ENCODE measurements around the gene ZNF641.

Gene ZNF641

DNA sequence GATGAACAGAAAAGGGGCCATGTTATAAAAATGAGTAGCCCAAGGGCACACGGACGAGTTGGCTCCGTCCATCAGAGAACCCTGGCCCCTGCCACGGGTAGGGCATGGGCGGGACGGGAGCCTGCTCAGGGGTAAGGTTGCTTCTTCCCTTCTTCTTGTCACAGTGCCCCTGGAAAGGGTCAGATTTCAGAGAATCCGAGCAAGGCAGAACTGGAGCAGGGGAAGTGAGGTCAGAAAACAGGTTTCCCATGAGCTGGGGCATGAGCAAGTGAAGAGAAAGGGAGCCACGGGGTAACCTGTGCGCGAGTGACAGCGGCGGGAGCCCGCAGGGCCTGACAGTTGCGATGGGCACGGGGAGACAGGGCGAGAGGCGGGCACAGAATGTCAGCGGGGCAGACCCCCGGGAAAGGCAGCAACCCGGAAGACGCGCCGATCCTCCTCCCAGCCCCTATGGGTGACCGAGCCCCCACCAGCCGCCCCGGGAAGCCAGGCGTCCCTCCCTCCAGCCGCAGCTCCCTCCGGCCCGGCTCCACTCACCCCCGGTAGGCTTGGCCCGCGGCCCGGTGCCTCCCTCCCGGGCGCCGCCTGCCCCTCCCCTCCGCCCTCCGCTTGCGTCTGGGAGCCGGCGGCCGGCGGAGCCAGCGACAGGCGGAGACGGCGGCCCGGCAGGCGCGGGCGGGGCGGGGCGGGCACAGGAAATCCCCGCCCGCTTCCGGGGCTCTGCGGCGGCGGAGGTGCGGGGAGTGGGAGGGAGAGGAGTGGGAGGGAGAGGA is at the start of gene ZNF641:
ZNF641 (minus strand) TSS at position 671 of the 773 bp plus-strand sequence. CDS start 2,829 bp downstream, outside the sequence.
- DNase-seq, result peak; percentile 12

DNA sequence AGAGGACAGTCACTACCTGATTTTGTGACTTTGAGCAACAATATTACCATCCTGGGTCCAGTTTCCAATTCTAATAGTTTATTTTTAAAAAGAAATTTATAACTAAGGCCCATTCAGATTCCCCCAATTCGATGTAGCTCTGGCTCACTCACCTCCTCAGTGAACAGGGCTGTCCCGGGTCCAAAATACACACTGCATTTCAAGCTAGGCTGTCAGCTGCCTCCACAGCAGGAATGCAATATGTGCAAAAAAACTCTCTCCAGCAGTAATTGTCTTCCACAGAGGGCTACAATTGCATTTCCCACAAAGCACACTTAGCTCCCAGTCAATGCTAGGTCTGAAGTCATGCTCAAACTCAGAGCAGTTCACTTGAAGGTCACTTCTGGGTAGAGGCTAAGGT is 39.3 kb upstream of the ZNF641 start:
- no peak for DNase-seq

DNA sequence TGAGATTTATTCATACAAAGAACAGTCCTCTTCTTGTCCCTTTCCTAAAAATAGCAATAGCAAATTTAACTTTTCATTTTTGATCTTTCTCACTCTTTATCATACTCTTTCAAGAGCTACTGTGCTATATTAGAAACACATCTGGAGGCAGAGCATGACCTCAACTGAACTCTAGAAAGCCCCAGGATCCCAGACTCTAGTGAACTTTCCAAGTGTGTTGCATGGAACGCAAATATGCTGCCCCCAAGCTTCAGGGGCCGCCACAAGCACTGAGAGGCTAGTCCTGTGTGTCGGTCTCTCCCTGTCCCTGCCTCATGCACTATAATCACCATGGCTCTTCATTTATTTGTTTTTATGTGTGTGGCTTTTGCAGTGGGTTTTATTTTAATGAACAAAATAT is 38.7 kb upstream of the ZNF641 start:
- DNase-seq, result no peak

DNA sequence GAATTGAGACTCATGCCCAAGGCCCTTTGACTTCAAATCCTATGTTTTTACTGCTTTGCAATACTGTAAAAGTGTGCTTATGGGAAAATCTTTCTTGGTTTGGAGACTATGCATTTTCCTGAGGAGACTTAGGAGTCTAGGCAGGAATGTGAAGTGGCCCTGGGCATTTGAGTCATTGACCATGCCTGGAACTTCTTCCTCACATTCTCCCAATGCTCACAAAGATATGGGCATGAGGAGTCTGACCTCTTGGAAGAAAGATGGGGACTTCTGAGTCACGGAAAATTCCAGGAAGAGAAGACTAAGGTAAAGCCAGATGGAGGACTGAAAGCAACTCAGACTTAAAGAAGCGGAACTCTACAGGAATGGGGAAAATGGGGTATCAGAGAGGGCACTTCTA is 38.2 kb upstream of the ZNF641 start:
- no peak for DNase-seq

DNA sequence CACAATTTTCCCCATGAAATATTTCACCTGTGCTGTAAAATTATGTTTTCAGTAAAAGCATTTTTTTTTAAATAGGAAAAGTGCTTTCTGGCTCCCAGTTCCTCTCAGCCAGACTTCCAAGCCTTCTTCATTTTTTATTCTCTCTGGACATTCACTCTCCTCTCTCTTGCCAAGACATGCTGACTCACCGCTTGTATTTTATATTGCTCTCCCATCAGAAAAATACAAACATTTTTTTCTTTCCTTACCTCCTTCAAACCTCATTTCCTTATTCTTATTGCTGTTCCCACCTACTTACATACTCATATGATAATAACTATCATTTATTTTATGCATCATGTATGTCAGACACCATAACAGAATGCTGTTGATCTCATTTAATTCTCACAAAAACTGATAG is 37.7 kb upstream of the ZNF641 start:
- no peak for DNase-seq

DNA sequence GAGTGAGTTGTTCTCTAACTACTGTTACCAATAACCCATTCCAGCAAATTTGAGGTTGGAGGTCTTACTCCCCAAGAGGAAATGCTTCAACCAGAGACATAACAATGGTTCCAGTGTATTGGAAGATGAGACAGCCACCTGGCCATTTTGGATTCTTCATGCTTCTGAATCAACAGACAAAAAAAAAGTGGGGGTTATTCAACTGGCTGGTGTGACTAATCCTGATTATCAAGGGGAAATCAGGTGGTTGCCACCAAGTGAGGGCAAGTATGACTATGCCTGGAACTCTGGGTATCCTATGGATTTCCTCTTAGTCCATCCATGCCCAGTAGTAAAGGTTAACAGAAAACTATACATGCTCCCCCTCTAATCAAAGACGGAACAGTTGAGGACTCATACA is 29.9 kb upstream of the ZNF641 start:
- no peak for DNase-seq

DNA sequence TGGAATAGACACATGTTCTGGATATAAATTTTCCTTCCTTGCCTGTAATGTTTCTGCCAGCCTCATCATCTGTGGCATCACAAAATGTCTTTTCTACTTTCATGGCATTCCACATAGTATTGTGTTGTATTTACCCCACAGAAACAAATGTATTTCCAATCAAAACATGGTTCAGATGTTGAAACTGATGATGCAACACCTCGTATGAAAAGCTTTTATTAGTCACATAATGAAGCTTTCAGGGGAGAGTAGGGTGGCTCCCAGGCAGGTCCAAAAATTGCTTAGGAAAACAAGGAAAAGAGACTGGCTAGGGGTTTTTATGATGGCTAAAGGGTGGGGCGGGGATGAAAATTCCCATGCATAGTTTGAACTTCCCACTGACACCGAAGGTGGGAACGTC is 29.1 kb upstream of the ZNF641 start:
- DNase-seq, result no peak

DNA sequence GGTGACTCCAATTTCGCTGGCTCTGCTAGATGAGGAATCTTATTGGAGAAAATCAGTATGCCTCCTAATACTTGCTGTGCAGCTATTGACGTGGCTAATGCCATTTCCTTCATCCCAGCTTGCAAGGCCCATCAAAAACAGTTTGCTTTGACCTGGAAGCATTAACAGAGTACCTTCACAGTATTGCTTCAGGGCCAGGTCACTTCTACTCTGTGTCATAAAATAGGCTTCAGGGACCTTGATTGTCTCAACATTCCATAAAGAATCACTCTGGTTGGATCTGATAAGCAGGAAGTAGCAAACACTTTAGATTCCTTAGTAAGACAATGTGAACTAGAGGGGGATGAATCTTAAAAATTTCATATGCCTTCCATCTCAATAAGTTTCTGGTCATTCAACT is 26.9 kb upstream of the ZNF641 start:
- no peak for DNase-seq

DNA sequence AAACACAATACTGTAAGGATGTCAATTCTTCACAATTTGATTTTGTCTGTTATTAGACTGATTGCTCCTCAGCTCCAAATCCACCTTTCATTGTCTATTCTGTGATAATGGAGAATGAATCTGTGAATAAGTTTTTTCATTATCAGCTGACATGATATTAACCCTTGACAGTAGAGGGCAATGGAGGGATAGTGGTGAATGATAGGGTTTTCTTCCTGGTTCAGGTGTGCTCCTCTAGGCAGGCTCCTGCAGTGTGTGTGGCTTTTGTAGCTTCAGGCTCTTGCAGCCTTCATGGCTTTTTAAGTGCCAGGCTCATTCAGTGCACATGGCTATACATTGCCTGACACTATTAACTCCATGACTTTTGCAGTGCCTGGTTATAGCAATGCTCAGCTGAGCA is 23.4 kb upstream of the ZNF641 start:
- DNase-seq, result no peak

DNA sequence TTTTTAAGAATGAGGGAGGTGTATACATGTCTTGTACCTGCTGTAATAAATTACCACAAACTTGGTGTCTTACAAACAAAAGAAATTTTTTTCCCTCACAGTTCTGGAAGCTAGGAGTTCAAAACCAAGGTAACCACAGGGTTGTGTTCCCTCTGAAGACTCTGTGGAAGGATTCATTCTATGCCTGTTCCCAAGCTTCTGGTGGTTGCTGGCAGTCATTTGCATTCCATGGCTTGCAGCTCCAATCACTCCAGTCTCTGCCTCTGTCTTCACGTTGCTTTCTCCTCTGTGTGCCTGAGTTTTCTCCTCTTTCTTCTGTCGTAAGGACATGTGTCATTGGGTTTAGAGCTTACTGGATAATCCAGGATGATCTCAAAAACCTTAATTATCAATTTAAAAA is 15.4 kb upstream of the ZNF641 start:
- no peak for DNase-seq

DNA sequence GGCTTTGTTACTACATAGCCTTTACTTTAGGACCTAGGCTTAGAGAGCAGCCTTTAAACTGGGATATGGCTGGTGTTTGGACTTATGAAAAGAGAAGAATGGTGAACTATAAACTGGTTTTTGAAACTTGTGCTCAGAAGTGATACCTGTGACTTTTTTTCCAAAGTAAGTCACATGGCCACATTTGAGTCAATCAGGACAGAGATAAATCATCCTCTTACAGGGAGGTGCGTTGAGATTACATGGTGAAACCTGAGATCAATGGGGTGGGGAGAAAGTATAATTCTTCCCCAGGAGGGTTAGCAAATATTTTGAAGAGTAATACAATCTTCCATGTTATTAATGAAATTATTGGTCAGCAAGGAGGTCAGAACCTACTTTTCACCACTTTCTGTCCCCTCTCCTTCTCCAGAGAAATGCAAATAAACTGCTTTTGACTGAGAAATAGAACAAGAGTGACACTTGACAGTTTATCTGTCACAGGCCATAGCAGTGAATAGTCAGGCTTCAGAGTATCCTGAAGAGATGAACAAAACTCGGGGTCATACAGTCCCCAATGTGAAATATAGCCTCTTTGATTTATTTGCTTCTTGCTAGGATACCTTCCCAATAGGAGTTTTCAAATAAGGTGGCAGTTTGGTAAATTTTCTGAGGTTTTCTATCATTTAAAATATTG is 11.1 kb upstream of the ZNF641 start:
- DNase-seq, result no peak

DNA sequence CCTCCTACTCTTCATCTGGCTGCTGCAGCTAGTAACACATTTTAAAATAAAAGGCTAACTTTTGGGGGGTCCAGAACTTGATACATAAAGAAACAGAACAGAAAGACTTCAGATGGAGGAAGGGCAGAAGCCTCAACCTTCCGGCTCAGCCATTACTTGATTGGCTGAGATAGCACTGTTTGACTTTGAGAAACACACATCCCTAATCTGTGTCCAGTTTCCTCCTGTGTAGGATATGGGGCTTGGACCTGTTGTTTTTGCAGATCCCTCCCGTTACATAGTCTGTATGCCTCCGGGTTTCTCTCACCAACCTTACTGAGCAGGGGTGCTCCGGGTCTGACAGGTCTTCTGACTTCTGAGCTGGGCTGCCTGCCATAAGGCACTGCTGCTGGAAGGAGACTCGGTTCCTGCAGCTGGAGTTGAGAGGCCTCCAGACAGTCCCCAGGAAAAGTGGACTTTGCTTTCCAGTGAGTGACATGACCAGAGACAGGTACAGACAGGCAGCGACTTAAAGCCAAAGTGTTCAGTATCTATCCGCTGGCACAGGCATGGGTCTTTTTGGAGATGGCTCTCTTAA is 8.3 kb upstream of the ZNF641 start:
- no peak for DNase-seq

DNA sequence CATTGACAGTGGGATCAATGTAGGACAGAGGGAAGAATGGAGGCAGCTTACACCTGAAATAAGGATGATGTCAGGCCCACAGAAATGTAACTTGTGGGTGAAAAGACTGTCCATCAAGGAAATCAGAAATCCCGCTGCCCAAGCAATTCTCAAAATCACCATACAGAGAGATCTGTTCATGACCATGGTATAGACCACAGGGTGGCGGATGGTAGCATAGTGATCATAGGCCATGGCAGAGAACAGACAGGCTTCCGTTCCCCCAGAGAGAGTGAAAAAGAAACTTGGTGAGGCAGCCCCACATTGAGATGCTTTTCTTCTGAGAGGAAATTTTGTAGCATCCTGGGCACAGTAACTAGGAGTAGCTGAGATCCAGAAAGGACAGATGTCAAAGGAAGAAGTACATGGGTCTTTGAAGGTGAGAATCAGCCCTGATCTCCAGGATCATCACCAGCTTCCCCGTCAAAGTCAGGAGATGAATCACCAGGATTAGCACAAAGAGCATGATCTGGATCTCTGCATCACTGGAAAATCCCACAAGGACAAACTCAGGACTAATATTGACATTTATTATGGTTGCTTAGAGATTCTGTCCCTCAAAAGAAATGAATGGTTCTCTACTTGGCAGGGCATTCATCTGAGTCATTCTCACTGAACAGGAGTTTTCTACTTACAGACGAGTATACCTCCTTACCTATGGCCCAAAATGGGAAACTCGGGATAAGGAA is 5.5 kb upstream of the ZNF641 start:
- DNase-seq, result no peak

DNA sequence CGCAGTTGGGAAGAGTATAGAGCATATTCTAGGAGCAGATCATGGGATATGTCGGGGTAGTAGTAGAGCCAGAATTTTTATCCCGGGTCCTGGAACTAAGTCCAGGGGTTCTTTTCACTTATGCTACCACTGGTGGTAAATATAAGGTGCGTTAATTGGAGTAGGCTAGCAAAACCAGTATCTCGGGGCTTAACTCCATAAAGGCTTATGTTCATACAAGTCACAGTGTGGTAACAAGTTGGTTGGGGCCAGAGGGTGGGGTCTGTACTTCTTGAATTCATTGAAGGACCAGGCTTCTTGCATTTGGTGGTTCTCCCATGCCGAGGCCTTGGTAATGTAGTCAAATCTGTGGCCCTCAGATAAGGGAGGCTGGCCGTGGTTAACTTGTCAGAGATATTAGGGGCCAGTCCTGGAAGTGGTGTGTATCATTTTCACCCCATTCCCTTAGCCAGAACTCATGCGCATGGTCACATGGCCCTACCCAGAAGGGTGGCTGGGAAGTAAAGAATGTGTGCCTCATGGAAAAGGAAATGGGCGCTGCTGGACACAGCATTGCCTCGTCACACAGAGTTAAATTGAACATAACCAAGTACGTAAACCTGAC is 1.5 kb upstream of the ZNF641 start:
- DNase-seq, result no peak

DNA sequence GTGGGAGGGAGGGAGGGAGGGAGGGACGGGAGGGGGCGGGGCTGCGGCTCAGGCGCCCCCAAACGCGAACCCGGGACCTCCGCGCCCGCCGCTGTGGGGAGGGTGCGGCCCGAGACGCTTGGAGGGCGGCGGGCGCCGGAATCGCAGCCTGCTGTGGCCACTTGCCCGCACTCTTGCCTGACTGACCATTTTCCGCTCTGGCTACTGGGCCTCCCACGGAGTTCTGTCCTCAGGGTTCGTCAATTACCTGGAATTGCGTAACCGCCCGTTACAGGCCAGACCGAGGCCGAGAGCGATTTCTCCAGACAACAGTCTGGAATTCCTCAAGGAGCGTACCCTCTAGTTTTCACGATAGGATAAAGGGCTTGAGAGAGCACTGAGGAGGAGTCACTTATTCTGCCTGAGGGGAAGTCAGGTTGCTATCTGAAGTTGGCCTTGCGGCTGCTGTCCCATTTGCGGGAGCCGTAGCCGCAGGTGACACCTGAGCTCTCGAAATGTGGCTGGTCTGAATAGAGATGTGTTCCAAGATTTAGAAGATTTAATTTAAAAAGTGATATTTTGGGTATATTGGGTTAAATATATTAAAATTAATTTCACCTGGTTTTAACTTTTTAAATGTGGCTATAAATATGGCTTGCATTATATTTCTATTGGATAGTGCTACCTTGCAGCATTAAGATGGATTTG is 446 bp upstream of the ZNF641 start:
- peak; percentile 67 for DNase-seq

DNA sequence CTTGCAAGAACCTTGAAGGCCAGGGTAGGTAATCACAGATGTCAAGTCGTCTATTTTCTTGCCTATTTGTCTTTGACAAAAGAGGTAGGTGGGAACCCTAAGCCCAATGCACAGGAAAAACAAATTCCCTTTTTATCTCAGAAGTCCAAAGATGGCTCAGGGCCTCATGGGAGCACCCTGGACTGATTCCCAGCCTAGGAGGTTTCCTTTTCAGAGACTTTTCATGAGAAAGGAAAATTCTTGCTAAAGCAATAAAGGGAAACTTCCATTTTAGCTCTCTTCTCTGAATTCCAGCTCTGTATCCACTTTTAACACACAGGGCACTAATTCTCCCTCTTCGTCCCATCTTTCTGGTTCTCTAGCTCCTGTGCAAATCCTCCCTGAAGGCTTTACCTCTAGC is 1.2 kb downstream of the ZNF641 start:
- no peak for DNase-seq

DNA sequence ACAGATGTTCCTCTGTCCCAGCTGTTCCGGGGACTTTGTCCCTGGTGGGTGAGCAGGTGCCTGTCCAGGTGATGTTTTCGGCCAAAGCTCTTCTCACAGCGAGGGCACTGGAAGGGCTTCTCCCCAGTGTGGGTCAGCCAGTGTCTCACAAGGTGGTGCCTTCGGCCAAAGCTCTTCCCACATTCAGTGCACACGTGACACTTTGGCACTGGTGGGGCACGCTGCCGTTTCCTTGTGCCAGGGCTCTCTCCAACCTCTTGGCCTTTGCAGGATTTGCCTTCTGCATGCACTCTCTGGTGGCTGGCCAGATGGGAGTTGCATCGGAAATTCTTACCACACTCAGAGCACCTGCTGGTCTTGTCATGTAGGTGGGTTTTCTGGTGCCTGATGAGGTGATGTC is 7.7 kb downstream of the ZNF641 start:
- DNase-seq, result no peak

DNA sequence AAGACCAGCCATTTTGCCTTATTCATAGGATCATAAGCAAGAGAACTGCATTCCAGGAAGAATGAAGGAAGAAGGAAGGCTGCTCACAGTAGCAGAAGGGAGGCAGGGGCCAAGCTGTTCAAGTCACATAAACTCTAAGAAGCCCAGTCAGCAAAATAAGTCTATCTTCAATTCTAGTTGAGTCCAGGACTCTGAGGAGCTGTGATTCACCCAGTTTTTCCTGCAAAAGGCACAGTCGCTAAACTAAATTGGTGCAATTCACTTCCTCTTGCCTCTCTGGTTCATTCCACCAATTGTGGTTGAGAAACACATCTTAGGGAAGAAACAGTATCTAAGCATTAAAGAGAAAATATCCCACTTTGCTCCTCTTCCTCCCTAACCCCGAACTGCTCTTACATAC is 9.8 kb downstream of the ZNF641 start:
- no peak for DNase-seq

DNA sequence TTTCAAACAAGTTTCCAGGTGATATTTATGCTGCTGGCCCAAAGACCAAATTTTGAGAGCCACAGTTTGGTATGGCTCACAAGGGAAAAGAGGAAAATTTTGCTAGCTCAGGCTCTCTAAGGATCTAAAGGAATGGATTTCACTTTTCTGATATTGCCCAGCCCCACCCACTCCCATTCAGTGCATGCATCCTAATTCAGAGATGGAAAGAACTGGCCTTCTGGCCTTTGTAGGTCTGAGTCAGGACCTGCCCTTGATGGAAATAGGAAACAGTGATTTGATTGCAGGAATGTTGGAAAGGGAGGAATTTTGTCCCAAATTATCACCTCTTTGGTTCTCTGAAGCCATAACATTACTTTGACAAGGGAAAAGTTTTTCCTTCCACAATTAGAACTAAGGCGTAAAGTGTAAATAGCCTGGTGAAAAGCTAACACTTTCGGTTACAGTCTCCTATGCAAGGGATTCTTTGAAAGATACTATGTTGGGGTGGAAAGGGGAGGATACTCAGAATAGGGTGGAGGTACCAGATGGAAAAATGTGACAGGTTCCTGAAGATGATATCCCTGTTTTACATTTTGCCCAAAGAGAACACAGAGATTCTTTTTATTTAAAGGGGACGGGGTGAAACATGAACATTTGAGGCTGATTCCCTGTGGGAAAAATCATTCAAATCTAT is 11.1 kb downstream of the ZNF641 start:
- DNase-seq, result no peak

DNA sequence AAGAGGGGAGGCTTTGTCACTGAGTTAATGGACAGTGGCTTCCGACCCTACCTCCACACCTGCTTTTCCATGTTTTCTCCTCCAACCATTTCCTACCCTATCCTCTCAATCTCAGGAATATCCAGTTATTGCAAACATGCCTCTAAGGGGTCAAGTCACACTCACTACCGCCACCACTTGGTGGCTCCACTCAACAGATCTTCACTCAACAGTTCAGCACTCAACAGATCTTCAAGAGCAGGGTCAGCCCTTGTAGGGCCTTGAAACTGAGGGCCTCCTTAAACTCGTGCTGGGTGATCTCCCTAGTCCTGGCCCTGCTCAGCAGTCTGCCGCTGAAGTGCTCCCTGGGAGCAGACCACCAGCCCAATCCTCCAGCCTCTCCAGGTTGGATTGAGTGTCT is 14.2 kb downstream of the ZNF641 start:
- DNase-seq, result no peak

DNA sequence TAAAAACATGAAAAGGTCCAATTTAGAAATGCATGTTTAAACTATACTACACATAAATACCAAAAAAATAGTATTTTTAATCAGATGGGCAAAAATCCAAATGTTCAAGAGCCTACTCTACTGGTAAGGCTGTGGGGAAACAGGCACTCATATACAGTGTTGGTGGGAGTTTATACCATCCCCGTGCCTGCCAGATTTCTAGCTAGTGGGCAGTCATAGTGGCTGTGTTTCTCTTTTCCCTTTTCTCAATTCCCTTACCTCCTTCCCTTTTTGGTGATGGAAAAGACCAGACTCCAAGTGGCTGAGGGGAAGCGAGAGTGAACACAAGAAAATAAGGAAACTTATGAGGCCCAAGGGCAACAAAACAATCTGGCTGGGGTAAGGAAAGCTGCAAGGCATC is 14.7 kb downstream of the ZNF641 start:
- no peak for DNase-seq

DNA sequence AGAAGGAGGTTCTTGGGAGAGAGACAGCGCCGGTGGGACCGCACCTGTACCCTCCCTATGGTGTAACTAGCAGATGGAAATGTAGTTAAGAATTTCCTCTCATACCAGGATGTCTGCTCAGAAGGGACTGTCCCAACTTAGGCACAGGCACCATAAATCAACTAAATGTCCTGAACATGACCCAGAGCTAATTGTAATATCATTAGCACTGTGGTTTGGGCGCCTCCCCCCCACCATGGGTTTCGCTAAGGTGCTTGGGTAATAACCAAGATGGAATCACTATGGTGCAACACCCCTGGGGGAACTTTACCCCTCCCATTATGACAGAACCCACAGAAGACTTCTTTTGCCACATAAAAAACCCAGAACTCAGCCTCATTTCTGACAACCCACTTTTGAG is 15.9 kb downstream of the ZNF641 start:
- no peak for DNase-seq
